ENCODE results near the gene ZNF827. TPM values are rescaled to one million over a fixed set of nuclear protein-coding genes. Genes with fewer than 3 reads are reported as not detected.

Gene ZNF827
- total and polyA plus RNA-seq, 2 experiments from 2014 or later = 7.8 to 17.5 TPM

GRCh38 chr4:145909281-145909715 is 29.3 kb downstream of the ZNF827 start:
- DNase-seq (ENCODE audit: low spot score) = no peak

GRCh38 chr4:145907812-145908211 is 30.8 kb downstream of the ZNF827 start:
- no peak overlapping the region for H3K4me3 ChIP-seq
- H3K9me2 ChIP-seq (replicated peaks; ENCODE audit: insufficient read depth) = no peaks in the 10 kb centered on the region
- DNase-seq (ENCODE audit: low spot score) = no peak
- no peak overlapping the region for H3K27ac ChIP-seq
- no peaks in the 10 kb centered on the region for H3K36me3 ChIP-seq (replicated peaks; ENCODE audit: insufficient read depth, low read depth)
- H3K27me3 ChIP-seq = no peaks in the 10 kb centered on the region
- TF ChIP-seq EZH2 (IDR thresholded peaks at IDR 0.05; ENCODE audit: borderline replicate concordance) (no peak), CTCF (IDR thresholded peaks at IDR 0.05; ENCODE audit: poor library complexity) (no peak), EZH2phosphoT487 (IDR thresholded peaks at IDR 0.05; ENCODE audit: low read depth, severe bottlenecking, unreplicated experiment) (no peak)
- H3K4me2 ChIP-seq = no peak overlapping the region
- H3K9me3 ChIP-seq (ENCODE audit: low read depth) = no peaks in the 10 kb centered on the region
- peaks cover 99% of the 10 kb centered on the region for H3K79me2 ChIP-seq
- peaks cover 30% of the 10 kb centered on the region for H4K20me1 ChIP-seq (ENCODE audit: insufficient read depth, poor library complexity, severe bottlenecking)
- no peaks in the 10 kb centered on the region for H3K4me1 ChIP-seq (ENCODE audit: insufficient read depth)
- H2AFZ ChIP-seq = no peak overlapping the region
- 66% methylated on average over 3 of the region's 3 CpGs for WGBS (ENCODE audit: low lambda C conversion rate, missing lambda C conversion rate)

More at GRCh38 chr4:145909281-145909715, 29.3 kb downstream of the ZNF827 start:
- Histone ChIP-seq H3K27ac (no peak overlapping the region), H3K9me3 (ENCODE audit: low read depth) (no peaks in the 10 kb centered on the region), H4K20me1 (ENCODE audit: insufficient read depth, poor library complexity, severe bottlenecking) (peaks cover 30% of the 10 kb centered on the region), H3K4me2 (no peak overlapping the region), H3K27me3 (no peaks in the 10 kb centered on the region), H3K79me2 (peaks cover 98% of the 10 kb centered on the region), H3K36me3 (replicated peaks; ENCODE audit: insufficient read depth, low read depth) (no peaks in the 10 kb centered on the region), H3K4me1 (ENCODE audit: insufficient read depth) (no peaks in the 10 kb centered on the region), H3K9me2 (replicated peaks; ENCODE audit: insufficient read depth) (no peaks in the 10 kb centered on the region), H2AFZ (no peak overlapping the region), H3K4me3 (no peak overlapping the region)
- TF ChIP-seq EZH2 (IDR thresholded peaks at IDR 0.05; ENCODE audit: borderline replicate concordance) (no peak), CTCF (IDR thresholded peaks at IDR 0.05; ENCODE audit: poor library complexity) (no peak), EZH2phosphoT487 (IDR thresholded peaks at IDR 0.05; ENCODE audit: low read depth, severe bottlenecking, unreplicated experiment) (no peak)
- 87% methylated on average over 7 of the region's 7 CpGs for WGBS (ENCODE audit: low lambda C conversion rate, missing lambda C conversion rate)

- H3K4me2 ChIP-seq = no peak overlapping the region
- no peaks in the 10 kb centered on the region for H3K9me2 ChIP-seq (replicated peaks; ENCODE audit: insufficient read depth)
- TF ChIP-seq CTCF (IDR thresholded peaks at IDR 0.05; ENCODE audit: poor library complexity) = no peak
- TF ChIP-seq EZH2phosphoT487 (IDR thresholded peaks at IDR 0.05; ENCODE audit: low read depth, severe bottlenecking, unreplicated experiment) = no peak
- no peak for TF ChIP-seq EZH2 (IDR thresholded peaks at IDR 0.05; ENCODE audit: borderline replicate concordance)
- H3K79me2 ChIP-seq = peaks cover 99% of the 10 kb centered on the region
- peaks cover 29% of the 10 kb centered on the region for H4K20me1 ChIP-seq (ENCODE audit: insufficient read depth, poor library complexity, severe bottlenecking)
- no peak for DNase-seq (ENCODE audit: low spot score)
- H3K27me3 ChIP-seq = no peaks in the 10 kb centered on the region
- H3K4me3 ChIP-seq = no peak overlapping the region
- WGBS (ENCODE audit: low lambda C conversion rate, missing lambda C conversion rate) = 70% methylated on average over 4 of the region's 4 CpGs
- H3K9me3 ChIP-seq (ENCODE audit: low read depth) = no peaks in the 10 kb centered on the region
- no peak overlapping the region for H2AFZ ChIP-seq
- H3K4me1 ChIP-seq (ENCODE audit: insufficient read depth) = no peaks in the 10 kb centered on the region
- no peaks in the 10 kb centered on the region for H3K36me3 ChIP-seq (replicated peaks; ENCODE audit: insufficient read depth, low read depth)
- no peak overlapping the region for H3K27ac ChIP-seq
These were observed 31.2 kb downstream of the ZNF827 start for GRCh38 chr4:145907390-145907789.
